Measurements from ENCODE around the gene PFDN4. TPM values are rescaled to one million over a fixed set of nuclear protein-coding genes. Genes with fewer than 3 reads are reported as not detected.

The PFDN4 gene
- total and polyA plus RNA-seq, 2 of the 13 experiments (the other 11 are each of a cell fraction or from before 2014, with no cell fraction given), result 59.8 to 227 TPM

GRCh38 chr20:54173653-54174456 is 34.0 kb upstream of the PFDN4 start, which contains the start of gene CYP24A1 (continued):
- TF ChIP-seq, protein P1, sequence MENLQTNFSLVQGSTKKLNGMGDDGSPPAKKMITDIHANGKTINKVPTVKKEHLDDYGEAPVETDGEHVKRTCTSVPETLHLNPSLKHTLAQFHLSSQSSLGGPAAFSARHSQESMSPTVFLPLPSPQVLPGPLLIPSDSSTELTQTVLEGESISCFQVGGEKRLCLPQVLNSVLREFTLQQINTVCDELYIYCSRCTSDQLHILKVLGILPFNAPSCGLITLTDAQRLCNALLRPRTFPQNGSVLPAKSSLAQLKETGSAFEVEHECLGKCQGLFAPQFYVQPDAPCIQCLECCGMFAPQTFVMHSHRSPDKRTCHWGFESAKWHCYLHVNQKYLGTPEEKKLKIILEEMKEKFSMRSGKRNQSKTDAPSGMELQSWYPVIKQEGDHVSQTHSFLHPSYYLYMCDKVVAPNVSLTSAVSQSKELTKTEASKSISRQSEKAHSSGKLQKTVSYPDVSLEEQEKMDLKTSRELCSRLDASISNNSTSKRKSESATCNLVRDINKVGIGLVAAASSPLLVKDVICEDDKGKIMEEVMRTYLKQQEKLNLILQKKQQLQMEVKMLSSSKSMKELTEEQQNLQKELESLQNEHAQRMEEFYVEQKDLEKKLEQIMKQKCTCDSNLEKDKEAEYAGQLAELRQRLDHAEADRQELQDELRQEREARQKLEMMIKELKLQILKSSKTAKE (CRISPR knock-in tag; IDR thresholded peaks at IDR 0.05; ENCODE audit: borderline replicate concordance), result no peak
- no peak for TF ChIP-seq MXD4 (CRISPR knock-in tag; IDR thresholded peaks at IDR 0.05)
- no peak for TF ChIP-seq BRCA1 (CRISPR knock-in tag; IDR thresholded peaks at IDR 0.05)
- TF ChIP-seq PTBP1 (IDR thresholded peaks at IDR 0.05; ENCODE audit: low read depth, low read length, poor library complexity, severe bottlenecking), result no peak
- TF ChIP-seq, protein P2, sequence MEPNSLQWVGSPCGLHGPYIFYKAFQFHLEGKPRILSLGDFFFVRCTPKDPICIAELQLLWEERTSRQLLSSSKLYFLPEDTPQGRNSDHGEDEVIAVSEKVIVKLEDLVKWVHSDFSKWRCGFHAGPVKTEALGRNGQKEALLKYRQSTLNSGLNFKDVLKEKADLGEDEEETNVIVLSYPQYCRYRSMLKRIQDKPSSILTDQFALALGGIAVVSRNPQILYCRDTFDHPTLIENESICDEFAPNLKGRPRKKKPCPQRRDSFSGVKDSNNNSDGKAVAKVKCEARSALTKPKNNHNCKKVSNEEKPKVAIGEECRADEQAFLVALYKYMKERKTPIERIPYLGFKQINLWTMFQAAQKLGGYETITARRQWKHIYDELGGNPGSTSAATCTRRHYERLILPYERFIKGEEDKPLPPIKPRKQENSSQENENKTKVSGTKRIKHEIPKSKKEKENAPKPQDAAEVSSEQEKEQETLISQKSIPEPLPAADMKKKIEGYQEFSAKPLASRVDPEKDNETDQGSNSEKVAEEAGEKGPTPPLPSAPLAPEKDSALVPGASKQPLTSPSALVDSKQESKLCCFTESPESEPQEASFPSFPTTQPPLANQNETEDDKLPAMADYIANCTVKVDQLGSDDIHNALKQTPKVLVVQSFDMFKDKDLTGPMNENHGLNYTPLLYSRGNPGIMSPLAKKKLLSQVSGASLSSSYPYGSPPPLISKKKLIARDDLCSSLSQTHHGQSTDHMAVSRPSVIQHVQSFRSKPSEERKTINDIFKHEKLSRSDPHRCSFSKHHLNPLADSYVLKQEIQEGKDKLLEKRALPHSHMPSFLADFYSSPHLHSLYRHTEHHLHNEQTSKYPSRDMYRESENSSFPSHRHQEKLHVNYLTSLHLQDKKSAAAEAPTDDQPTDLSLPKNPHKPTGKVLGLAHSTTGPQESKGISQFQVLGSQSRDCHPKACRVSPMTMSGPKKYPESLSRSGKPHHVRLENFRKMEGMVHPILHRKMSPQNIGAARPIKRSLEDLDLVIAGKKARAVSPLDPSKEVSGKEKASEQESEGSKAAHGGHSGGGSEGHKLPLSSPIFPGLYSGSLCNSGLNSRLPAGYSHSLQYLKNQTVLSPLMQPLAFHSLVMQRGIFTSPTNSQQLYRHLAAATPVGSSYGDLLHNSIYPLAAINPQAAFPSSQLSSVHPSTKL (CRISPR knock-in tag; IDR thresholded peaks at IDR 0.05), result peak; percentile 45; the same call in 1 of the 2 replicates
- TF ChIP-seq NRL (CRISPR knock-in tag; IDR thresholded peaks at IDR 0.05; ENCODE audit: borderline replicate concordance), result no peak
- TF ChIP-seq, protein P3, sequence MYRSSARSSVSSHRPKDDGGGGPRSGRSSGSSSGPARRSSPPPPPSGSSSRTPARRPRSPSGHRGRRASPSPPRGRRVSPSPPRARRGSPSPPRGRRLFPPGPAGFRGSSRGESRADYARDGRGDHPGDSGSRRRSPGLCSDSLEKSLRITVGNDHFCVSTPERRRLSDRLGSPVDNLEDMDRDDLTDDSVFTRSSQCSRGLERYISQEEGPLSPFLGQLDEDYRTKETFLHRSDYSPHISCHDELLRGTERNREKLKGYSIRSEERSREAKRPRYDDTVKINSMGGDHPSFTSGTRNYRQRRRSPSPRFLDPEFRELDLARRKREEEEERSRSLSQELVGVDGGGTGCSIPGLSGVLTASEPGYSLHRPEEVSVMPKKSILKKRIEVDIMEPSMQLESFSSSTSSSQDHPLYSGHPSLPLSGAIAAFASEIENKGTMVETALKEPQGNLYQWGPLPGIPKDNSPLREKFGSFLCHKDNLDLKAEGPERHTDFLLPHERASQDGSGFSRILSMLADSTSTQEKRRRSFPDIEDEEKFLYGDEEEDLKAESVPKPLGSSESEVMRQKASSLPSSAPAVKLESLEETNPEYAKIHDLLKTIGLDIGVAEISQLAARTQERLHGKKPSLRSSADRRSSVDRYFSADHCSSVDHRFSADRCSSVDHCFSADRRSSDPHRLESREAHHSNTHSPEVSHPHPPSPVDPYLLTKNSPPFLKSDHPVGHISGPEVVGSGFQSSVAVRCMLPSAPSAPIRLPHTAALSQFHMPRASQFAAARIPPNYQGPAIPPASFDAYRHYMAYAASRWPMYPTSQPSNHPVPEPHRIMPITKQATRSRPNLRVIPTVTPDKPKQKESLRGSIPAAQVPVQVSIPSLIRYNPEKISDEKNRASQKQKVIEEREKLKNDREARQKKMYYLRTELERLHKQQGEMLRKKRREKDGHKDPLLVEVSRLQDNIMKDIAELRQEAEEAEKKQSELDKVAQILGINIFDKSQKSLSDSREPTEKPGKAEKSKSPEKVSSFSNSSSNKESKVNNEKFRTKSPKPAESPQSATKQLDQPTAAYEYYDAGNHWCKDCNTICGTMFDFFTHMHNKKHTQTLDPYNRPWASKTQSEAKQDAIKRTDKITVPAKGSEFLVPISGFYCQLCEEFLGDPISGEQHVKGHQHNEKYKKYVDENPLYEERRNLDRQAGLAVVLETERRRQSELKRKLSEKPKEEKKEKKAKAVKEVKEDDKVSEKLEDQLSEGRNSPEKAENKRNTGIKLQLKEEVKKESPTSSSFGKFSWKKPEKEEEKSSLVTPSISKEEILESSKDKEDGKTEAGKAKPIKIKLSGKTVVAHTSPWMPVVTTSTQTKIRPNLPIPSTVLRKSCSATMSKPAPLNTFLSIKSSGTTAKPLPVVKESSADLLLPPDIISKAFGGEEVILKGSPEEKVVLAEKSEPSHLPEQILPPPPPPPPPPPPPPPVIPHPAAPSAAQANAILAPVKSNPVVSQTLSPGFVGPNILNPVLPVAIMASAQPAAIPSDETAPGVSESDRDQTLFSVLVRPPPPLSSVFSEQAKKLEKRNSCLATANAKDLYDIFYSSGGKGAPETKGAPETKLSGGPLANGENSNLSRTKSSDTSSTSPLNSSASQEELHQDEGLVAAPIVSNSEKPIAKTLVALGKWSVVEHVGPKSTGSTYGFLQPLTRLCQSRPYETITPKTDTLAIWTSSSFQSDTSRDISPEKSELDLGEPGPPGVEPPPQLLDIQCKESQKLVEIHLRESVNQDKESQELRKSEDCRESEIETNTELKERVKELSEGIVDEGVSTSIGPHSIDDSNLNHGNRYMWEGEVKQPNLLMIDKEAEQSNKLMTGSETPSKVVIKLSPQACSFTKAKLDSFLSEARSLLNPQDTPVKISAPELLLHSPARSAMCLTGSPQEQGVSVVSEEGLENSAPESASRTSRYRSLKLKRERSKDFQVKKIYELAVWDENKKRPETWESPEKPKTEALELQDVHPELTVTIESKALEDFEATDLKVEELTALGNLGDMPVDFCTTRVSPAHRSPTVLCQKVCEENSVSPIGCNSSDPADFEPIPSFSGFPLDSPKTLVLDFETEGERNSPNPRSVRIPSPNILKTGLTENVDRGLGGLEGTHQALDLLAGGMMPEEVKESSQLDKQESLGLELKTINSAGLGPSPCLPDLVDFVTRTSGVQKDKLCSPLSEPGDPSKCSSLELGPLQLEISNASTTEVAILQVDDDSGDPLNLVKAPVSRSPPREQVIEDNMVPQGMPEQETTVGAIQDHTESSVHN (CRISPR knock-in tag; IDR thresholded peaks at IDR 0.05), result no peak
- TF ChIP-seq, protein P4, sequence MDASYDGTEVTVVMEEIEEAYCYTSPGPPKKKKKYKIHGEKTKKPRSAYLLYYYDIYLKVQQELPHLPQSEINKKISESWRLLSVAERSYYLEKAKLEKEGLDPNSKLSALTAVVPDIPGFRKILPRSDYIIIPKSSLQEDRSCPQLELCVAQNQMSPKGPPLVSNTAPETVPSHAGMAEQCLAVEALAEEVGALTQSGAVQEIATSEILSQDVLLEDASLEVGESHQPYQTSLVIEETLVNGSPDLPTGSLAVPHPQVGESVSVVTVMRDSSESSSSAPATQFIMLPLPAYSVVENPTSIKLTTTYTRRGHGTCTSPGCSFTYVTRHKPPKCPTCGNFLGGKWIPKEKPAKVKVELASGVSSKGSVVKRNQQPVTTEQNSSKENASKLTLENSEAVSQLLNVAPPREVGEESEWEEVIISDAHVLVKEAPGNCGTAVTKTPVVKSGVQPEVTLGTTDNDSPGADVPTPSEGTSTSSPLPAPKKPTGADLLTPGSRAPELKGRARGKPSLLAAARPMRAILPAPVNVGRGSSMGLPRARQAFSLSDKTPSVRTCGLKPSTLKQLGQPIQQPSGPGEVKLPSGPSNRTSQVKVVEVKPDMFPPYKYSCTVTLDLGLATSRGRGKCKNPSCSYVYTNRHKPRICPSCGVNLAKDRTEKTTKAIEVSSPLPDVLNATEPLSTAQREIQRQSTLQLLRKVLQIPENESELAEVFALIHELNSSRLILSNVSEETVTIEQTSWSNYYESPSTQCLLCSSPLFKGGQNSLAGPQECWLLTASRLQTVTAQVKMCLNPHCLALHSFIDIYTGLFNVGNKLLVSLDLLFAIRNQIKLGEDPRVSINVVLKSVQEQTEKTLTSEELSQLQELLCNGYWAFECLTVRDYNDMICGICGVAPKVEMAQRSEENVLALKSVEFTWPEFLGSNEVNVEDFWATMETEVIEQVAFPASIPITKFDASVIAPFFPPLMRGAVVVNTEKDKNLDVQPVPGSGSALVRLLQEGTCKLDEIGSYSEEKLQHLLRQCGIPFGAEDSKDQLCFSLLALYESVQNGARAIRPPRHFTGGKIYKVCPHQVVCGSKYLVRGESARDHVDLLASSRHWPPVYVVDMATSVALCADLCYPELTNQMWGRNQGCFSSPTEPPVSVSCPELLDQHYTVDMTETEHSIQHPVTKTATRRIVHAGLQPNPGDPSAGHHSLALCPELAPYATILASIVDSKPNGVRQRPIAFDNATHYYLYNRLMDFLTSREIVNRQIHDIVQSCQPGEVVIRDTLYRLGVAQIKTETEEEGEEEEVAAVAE (CRISPR knock-in tag; IDR thresholded peaks at IDR 0.05; ENCODE audit: borderline replicate concordance), result no peak
